ENCODE results near the gene TMEM181.

The TMEM181 gene

GRCh38 chr6:158565482-158566040, 5.7 kb downstream of the TMEM181 start:
- no peak for DNase-seq

DNA sequence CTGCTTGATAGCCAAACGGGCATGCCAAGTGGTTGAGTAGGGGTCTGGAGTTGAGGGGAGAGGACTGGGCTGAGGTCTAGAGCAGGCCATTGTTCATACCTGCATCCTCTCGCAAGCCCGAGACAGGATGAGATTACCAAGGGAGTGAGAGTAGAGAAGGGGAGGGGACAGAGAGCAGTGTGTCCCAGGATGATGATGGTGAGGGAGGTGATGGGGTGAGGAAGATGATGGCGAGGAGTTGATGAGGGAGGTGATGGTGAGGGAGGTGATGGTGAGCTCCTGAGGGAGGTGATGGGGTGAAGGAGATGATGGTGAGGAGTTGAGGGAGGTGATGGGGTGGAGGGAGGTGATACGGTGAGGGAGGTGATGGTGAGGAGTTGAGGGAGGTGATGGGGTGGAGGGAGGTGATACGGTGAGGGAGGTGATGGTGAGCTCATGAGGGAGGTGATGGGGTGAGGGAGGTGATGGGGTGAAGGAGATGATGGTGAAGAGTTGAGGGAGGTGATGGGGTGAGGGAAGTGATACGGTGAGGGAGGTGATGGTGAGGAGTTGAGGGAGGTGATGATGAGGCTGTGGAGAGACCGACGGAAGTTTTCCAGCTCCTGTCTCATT, 6.4 kb downstream of the TMEM181 start:
- no peak for DNase-seq

- no peak for DNase-seq
Measured at GRCh38 chr6:158567152-158567551, 7.3 kb downstream of the TMEM181 start.

GRCh38 chr6:158567871-158568401, 8.0 kb downstream of the TMEM181 start:
- DNase-seq: no peak

GRCh38 chr6:158568549-158568948, 8.7 kb downstream of the TMEM181 start:
- DNase-seq: no peak

DNA sequence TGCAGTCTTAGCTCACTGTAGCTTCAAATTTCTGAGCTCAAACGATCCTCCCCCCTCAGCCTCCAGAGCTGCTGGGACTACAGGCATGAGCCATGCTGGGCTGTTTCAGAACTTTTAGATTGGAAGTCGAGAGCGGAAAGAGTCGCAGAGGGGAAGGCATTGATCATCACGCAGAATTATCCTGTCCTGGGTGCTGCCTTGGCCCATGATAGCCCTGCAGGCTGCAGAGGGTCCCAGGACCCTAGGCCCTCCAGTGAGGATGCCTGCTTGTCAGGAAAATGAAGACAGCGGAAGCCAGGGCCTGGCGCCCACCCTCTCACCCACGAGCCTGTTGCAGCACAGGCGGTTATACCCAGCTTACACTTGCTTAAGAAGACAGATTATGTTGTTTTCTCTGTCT, 9.1 kb downstream of the TMEM181 start:
- no peak for DNase-seq

- no peak for DNase-seq
Measured at GRCh38 chr6:158570681-158570962, 10.7 kb downstream of the TMEM181 start.

GRCh38 chr6:158571826-158572652, 12.1 kb downstream of the TMEM181 start:
- DNase-seq: no peak

DNA sequence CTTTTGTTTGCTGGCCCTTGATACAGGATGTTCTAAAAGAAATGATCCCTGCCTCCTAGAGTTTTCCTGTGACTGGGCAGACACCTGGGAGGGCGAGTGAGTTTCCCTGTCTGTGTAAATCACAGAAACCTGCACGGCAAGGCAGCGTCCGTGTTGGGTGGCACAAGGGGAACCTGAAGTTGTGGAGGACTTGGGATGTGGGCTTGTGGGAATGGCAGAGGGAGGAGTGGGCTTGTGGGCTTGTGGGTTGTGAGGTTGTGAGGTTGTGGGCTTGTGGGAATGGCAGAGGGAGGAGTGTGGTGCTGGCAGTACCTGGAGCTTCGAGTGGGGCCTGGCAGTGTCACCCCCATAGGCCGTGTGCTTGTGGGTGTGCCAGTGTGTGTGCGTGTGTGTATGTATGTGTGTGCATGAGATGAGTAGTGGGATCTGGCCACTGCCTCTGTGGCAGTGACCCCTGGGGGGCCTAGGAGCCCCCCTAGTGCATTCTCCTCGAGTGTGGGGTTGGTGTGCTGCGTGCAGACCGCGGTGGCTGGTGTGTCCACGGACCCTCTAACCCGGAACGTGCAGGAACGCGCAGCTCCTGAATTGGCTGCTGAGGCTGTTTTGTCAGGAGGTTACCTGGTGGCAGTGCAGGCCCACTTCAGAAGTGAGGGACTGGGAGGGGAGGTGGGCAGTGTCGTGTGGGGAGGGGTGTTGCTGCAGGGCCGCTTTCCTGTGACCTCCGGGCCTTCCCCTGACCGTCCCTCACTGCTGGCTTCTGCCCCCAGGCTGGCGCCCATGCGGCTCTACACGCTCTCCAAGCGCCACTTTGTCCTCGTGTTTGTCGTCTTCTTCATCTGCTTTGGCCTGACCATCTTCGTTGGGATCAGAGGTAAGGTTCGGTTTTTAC, 13.0 kb downstream of the TMEM181 start:
- no peak for DNase-seq

GRCh38 chr6:158573542-158573931, 13.6 kb downstream of the TMEM181 start:
- DNase-seq: no peak

GRCh38 chr6:158574800-158575199, 14.9 kb downstream of the TMEM181 start:
- no peak for DNase-seq

- DNase-seq: no peak
Measured at GRCh38 chr6:158575550-158575949, 15.7 kb downstream of the TMEM181 start.

- no peak for DNase-seq
Measured at GRCh38 chr6:158584236-158584651, 24.4 kb downstream of the TMEM181 start.

DNA sequence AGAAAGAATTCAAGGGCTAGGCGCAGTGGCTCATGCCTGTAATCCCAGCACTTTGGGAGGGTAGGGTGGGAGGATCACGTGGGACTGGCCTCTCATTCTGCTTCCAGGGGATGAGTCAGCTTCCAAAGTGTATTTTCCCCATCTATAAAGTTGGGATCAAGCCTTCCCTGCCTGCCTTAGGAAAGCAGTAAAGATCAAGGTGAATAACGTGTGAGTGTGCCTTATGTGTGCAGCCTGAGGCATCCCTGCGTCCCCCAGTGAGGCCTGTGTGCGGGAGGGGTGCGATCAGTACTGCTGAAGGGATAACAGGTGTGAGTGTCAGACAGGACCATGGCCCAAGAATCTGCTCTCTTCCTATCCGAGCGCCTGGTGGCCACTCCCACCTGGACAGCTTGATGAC, 26.8 kb downstream of the TMEM181 start:
- DNase-seq: no peak

- no peak for DNase-seq
Measured at GRCh38 chr6:158589366-158589765, 29.5 kb downstream of the TMEM181 start.

- DNase-seq: no peak
Measured at GRCh38 chr6:158591134-158591809, 31.4 kb downstream of the TMEM181 start.

GRCh38 chr6:158591810-158592209, 31.9 kb downstream of the TMEM181 start:
- no peak for DNase-seq

DNA sequence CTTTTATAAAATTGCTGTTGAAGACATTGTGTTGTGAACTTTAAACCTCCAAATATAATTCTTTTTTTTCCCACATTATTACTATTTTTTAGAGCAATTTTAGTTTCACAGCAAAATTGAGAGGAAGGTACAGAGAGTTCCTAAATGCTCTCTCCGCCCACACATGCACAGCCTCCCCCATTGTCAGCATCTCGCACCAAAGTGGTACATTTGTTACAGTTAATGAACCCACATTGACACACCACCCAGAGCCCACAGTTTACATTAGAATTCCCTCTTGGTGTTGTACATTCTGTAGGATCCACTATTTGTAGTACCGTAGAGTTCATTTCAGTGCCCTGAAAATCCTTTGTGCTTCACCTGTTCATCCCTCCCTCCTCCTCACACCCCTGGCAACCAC, 33.8 kb downstream of the TMEM181 start:
- DNase-seq: no peak

DNA sequence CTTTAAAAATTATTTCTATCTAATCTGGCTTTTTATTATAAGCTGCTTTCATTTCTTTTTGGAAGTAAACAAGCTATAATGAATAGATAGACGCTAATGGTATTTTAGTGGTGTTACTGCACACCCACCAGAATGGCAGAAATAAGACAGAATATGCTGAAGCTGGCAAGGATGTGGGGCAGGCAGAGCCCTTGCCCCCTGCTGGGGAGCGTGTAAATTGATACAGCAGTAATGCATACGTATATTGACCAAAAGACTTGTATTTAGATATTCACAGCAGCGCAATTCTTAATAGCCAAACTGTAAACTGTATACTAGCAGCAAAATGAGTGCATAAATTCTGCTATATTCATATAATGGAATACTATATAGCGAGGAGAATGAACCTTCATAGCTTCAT, 35.3 kb downstream of the TMEM181 start:
- DNase-seq: no peak

GRCh38 chr6:158596861-158597260, 37.0 kb downstream of the TMEM181 start:
- no peak for DNase-seq

GRCh38 chr6:158597565-158597964, 37.7 kb downstream of the TMEM181 start:
- no peak for DNase-seq

DNA sequence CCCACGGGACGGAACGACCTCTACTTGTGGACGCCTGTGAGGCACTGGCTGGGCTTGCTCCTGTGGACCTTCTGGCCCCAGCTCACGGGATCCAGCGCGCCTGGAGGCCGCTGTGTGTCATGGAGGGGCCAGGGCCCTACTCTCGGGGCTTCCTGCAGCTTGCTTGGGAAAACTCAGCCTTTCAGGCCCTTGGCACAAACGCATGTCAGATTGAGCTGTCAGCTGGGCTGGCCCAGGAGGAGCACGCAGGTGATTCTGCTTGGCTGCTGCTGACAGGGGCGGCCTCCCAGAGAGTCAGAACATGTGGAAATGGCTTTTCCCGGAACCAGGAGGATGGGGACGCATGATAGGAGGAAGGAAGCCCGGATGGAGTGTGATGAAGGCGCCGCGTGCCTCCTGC, 39.7 kb downstream of the TMEM181 start:
- no peak for DNase-seq

Measured in NCI-H748 treated with DMSO at 0.1 percent for 48 hours (cell line).